Gastroesophageal sphincter (tissue), 3 donors: ENCODE data around the gene ARHGAP27.

Experiments
- EP300 ChIP-seq: sonication (generic); formaldehyde crosslinking; IDR thresholded peaks from one replicate; pipeline ENCODE4 v1.6.1; 2017; ENCODE audit warnings: antibody characterized with exemption, mild to moderate bottlenecking
- POLR2AphosphoS5 ChIP-seq: sonication (generic); formaldehyde crosslinking; IDR thresholded peaks from one replicate; pipeline ENCODE4 v1.6.1; 2017; ENCODE audit warnings: antibody characterized with exemption
- TF ChIP-seq, protein P1 (sequence below), 4 experiments: fragments of 200-600 bp in 2 of 4; fragments of 450-650 bp in 2 of 4; sonication (generic) in 1 of 4; IDR thresholded peaks; one replicate each; pipeline ENCODE4 v1.5.1; 2017 to 2019; ENCODE audit warnings: antibody characterized with exemption in 4 of 4, mild to moderate bottlenecking in 2 of 4, moderate library complexity in 2 of 4

DNA sequence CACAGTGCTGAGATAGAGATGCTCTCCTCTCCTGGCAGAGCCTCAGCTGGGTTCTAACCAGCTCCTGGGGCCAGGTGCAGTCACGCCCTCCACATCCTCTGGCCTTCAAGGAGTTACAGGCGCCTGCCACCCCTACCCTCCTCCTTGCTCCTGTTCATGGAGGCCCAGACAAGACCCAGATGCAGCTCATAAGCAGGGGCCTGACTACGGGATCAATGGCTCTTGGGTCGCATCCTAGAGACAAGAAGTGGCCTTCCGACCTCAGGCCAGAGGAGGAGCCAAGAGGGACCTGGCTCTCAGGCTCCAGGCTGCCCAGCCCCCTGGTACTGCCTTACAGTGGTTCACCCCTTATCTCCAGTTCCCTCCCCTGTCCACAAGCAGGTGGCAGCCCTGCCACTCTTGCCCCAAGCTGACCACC, 23.0 kb downstream of the ARHGAP27 start:
- TF ChIP-seq, protein P1, sequence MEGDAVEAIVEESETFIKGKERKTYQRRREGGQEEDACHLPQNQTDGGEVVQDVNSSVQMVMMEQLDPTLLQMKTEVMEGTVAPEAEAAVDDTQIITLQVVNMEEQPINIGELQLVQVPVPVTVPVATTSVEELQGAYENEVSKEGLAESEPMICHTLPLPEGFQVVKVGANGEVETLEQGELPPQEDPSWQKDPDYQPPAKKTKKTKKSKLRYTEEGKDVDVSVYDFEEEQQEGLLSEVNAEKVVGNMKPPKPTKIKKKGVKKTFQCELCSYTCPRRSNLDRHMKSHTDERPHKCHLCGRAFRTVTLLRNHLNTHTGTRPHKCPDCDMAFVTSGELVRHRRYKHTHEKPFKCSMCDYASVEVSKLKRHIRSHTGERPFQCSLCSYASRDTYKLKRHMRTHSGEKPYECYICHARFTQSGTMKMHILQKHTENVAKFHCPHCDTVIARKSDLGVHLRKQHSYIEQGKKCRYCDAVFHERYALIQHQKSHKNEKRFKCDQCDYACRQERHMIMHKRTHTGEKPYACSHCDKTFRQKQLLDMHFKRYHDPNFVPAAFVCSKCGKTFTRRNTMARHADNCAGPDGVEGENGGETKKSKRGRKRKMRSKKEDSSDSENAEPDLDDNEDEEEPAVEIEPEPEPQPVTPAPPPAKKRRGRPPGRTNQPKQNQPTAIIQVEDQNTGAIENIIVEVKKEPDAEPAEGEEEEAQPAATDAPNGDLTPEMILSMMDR (IDR thresholded peaks at IDR 0.05): no peak
- no peak for TF ChIP-seq POLR2AphosphoS5
- TF ChIP-seq EP300: no peak
